Endothelial cell (in vitro differentiated cells): Measurements from ENCODE around the gene PTGER1. TPM values are rescaled to one million over a fixed set of nuclear protein-coding genes. Genes with fewer than 3 reads are reported as not detected.

Experiments used
- DNase-seq: peaks from one replicate; pipeline ENCODE4 v3.0.0; 2021; ENCODE audit warnings: low spot score
- H3K27ac Mint-ChIP-seq: one replicate; pipeline ENCODE4 v1.8.0; 2021; ENCODE audit warnings: mixed read lengths, inconsistent platforms; ENCODE audit not compliant: unreplicated experiment
- H3K27me3 Mint-ChIP-seq: one replicate; pipeline ENCODE4 v1.8.0; 2021; ENCODE audit warnings: mild to moderate bottlenecking, moderate library complexity, mixed read lengths, inconsistent platforms; ENCODE audit not compliant: unreplicated experiment
- H3K36me3 Mint-ChIP-seq: one replicate; pipeline ENCODE4 v1.8.0; 2021; ENCODE audit warnings: mild to moderate bottlenecking, low read depth, mixed read lengths, inconsistent platforms; ENCODE audit not compliant: unreplicated experiment
- H3K4me1 Mint-ChIP-seq: one replicate; pipeline ENCODE4 v1.8.0; 2021; ENCODE audit warnings: mild to moderate bottlenecking, mixed read lengths, inconsistent platforms; ENCODE audit not compliant: unreplicated experiment
- H3K4me3 Mint-ChIP-seq: one replicate; pipeline ENCODE4 v1.8.0; 2021; ENCODE audit warnings: mild to moderate bottlenecking, mixed read lengths, inconsistent platforms; ENCODE audit not compliant: unreplicated experiment
- H3K9me3 Mint-ChIP-seq: one replicate; pipeline ENCODE4 v1.8.0; 2021; ENCODE audit warnings: mixed read lengths, inconsistent platforms; ENCODE audit not compliant: unreplicated experiment
- total RNA-seq: library from RNA; stranded (reverse); fragmentation: NEBNext Ultra II Directional; extraction: Animal tissue kit (Norgen Biotek cat#: 25700); gene quantifications from one replicate; pipeline ENCODE4 v1.2.1, GENCODE V29; 2021; ENCODE audit not compliant: unreplicated experiment
- TF ChIP-seq, protein P1 (sequence below): fragments of 200-600 bp; sonication (generic); IDR thresholded peaks from one replicate; pipeline ENCODE4 v1.5.0; 2021; ENCODE audit warnings: antibody characterized with exemption; ENCODE audit not compliant: unreplicated experiment

Gene PTGER1
- total RNA-seq, 1 donor from 2014 or later: 0.31 TPM

DNA sequence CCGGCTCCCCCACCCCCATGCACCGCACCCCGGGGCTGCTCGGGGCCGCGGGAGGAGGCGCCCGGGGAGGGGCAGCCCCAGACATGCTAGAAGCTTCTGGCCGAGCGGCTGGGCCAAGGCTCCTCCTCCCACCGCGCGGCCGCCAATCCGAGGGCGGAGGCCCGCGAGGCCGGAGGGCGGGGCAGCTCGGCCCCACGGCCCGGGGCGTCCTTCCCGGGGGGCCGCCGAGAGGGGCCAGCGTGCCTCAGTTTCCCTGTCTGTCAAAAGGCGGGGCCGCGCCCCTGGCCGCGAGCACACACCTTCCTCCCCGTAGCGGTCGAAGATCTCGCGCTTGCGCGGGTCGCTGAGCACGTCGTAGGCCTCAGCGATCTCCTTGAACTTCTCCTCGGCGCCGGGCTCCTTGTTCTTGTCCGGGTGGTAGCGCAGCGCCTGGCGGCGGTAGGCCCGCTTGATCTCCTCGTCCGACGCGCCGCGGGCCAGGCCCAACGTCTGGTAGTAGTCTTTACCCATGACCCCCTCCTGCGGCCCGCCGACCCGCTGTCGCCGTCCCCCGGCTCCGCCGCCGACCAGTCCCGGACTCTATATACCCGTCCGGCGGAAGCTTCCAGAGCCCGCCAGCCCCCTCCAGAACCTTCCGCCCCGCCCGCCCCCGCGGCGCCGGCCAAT, 42.8 kb upstream of the PTGER1 start, which contains the start of gene DNAJB1:
Gene DNAJB1 (minus strand): TSS at position 558 of the 666 bp plus-strand sequence. CDS start 48 bp downstream, at position 510.
- H3K4me3 Mint-ChIP-seq: peak within 1 kb of the TSS; percentile 96
- peak within 1 kb of the TSS; percentile 83 for H3K27ac Mint-ChIP-seq
- H3K27me3 Mint-ChIP-seq: peaks cover 18% of the 10 kb centered on the region
- H3K36me3 Mint-ChIP-seq: peaks cover 28% of the 10 kb centered on the region
- DNase-seq: peak; percentile 66
- no peaks in the 10 kb centered on the region for H3K9me3 Mint-ChIP-seq
- TF ChIP-seq, protein P1, sequence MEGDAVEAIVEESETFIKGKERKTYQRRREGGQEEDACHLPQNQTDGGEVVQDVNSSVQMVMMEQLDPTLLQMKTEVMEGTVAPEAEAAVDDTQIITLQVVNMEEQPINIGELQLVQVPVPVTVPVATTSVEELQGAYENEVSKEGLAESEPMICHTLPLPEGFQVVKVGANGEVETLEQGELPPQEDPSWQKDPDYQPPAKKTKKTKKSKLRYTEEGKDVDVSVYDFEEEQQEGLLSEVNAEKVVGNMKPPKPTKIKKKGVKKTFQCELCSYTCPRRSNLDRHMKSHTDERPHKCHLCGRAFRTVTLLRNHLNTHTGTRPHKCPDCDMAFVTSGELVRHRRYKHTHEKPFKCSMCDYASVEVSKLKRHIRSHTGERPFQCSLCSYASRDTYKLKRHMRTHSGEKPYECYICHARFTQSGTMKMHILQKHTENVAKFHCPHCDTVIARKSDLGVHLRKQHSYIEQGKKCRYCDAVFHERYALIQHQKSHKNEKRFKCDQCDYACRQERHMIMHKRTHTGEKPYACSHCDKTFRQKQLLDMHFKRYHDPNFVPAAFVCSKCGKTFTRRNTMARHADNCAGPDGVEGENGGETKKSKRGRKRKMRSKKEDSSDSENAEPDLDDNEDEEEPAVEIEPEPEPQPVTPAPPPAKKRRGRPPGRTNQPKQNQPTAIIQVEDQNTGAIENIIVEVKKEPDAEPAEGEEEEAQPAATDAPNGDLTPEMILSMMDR: no peak
- H3K4me1 Mint-ChIP-seq: peaks cover 29% of the 10 kb centered on the region

DNA sequence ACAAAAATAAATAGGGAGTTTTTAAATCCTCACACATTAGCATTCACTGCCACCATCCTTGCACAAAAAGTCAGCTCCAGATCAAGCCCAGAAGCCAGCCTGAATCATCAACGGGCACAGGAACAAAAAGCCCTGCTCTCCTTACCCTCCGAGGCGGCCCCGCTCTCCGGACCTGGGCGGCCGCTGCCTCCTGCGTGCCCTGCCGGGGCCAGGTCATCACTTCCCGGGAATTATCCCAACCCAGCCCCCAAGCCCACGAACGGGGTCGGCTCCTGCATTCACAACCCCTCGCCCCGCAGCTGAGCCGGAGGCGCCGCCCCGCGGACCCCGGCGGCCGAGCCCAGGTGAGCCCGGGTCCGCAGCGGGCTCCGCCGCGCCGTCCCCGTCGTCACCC, 42.3 kb upstream of the PTGER1 start:
- H3K27me3 Mint-ChIP-seq: peaks cover 18% of the 10 kb centered on the region
- DNase-seq: no peak
- H3K4me1 Mint-ChIP-seq: peaks cover 26% of the 10 kb centered on the region
- H3K4me3 Mint-ChIP-seq: peak overlapping the region; percentile 96
- no peaks in the 10 kb centered on the region for H3K9me3 Mint-ChIP-seq
- TF ChIP-seq, protein P1: no peak
- peaks cover 28% of the 10 kb centered on the region for H3K36me3 Mint-ChIP-seq
- peak overlapping the region; percentile 64 for H3K27ac Mint-ChIP-seq

DNA sequence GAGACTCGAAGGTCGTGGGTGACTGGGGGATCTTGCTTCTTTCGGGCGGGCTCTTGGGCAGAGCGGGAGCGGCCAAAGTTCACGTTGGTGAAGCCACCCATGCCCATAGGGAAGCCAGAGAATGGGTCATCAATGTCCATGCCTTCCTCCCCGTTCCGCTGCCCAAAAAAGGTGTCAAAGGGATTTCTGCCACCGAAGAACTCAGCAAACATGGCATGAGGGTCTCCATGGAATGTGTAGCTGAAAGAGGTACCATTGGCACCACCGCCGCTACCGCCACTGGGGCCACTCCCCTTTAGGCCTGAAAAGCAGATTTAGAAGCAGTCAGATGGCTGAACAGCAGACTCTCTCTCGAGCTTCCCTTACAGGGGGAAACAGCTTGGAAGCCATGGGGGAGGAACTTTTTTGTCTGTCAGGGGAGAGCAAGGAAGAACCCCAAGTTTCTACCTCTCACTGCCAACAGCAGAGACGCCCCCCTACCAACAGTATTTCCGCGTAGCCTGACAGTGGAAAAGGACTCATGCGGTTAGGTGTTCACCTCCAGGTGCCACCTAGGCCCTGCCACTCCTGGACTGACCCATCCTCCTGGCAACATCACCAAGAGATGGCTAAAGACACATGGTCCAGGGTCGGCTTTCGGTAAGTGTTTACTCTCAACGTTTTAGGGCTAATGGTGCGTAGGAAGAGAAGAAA, 41.7 kb upstream of the PTGER1 start:
- Mint-ChIP-seq H3K4me1 (peaks cover 23% of the 10 kb centered on the region), H3K27me3 (peaks cover 18% of the 10 kb centered on the region), H3K4me3 (peak overlapping the region; percentile 96), H3K27ac (peak overlapping the region; percentile 64), H3K36me3 (peaks cover 28% of the 10 kb centered on the region), H3K9me3 (no peaks in the 10 kb centered on the region)
- DNase-seq: no peak
- TF ChIP-seq, protein P1: no peak

DNA sequence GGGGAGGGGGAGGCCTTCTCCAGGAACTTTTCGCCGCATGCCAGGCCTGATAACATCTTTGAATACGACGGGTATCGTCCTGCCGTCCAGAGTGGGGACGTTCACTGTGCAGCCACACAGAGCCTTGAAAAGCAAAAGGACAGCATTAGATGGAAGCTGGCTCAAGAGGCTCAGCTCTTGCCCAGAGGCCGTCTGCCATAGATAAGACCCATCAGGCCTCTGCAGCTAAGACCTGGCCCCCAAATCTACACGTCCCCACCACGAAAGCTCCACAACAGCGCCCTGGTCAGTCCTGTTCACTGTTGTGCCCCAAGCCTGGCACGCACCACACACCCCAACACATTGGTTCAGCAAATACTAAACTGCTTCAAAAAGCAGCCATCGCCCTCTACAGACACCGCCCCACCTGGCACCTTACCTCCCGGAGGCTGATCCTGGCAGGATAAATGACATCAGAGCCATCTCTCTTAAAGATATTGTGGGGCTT, 40.9 kb upstream of the PTGER1 start:
- H3K4me3 Mint-ChIP-seq: peak overlapping the region; percentile 96
- peaks cover 23% of the 10 kb centered on the region for H3K4me1 Mint-ChIP-seq
- no peaks in the 10 kb centered on the region for H3K9me3 Mint-ChIP-seq
- H3K27me3 Mint-ChIP-seq: peaks cover 18% of the 10 kb centered on the region
- peaks cover 28% of the 10 kb centered on the region for H3K36me3 Mint-ChIP-seq
- no peak overlapping the region for H3K27ac Mint-ChIP-seq
- DNase-seq: no peak
- TF ChIP-seq, protein P1: no peak

DNA sequence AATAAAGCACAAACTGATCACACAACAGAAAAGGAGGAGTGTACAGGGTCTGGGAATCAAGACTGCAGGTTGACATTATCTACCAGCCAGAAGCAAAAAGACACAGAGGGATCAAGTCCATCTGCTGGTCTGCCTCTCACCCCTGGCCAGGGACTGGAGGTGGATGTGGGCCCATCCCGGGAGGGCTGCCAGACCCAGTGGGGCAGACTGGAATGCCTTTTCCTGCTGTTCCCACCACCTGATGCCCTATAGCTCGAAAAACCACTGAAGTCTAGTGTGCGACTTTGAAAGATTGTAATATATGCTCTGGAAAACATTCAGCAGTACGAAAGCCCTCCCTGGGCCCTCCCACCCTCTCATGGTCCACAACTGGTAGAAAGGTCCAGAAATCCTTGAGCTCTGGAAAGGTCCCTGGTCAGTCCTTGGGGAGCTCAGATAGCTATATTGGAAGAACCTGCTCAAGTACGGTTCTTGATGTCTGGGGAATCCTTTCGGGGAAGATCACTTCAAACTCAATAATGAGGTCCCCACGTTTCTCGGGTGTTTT, 40.4 kb upstream of the PTGER1 start:
- peaks cover 18% of the 10 kb centered on the region for H3K27me3 Mint-ChIP-seq
- peak overlapping the region; percentile 96 for H3K4me3 Mint-ChIP-seq
- no peaks in the 10 kb centered on the region for H3K9me3 Mint-ChIP-seq
- TF ChIP-seq, protein P1: no peak
- peaks cover 23% of the 10 kb centered on the region for H3K4me1 Mint-ChIP-seq
- DNase-seq: no peak
- H3K27ac Mint-ChIP-seq: no peak overlapping the region
- H3K36me3 Mint-ChIP-seq: peaks cover 28% of the 10 kb centered on the region
